ENCODE results near the gene SLC24A3.

DNA sequence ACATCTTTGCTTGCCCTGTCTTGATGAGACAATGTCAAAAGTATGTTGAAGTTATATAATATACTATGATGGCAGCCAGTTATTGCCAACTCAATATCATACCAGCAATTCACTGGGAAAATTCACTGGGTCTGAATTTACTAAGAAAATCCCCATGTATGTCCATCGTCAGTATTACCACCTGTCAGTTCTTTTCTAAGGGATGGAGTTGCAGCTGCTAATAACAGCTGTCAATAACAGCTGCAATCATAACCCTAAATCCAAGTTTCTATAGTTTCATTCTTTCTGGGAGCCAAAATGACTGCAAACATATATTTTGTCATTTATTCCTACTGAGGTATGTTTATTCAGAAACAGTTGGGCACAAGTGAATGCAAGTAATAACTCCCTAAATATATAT, 413.0 kb downstream of the SLC24A3 start:
- TF ChIP-seq, protein P1, sequence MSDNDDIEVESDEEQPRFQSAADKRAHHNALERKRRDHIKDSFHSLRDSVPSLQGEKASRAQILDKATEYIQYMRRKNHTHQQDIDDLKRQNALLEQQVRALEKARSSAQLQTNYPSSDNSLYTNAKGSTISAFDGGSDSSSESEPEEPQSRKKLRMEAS (IDR thresholded peaks at IDR 0.05; ENCODE audit: low read depth, low read length): no peak
- TF ChIP-seq, protein P2, sequence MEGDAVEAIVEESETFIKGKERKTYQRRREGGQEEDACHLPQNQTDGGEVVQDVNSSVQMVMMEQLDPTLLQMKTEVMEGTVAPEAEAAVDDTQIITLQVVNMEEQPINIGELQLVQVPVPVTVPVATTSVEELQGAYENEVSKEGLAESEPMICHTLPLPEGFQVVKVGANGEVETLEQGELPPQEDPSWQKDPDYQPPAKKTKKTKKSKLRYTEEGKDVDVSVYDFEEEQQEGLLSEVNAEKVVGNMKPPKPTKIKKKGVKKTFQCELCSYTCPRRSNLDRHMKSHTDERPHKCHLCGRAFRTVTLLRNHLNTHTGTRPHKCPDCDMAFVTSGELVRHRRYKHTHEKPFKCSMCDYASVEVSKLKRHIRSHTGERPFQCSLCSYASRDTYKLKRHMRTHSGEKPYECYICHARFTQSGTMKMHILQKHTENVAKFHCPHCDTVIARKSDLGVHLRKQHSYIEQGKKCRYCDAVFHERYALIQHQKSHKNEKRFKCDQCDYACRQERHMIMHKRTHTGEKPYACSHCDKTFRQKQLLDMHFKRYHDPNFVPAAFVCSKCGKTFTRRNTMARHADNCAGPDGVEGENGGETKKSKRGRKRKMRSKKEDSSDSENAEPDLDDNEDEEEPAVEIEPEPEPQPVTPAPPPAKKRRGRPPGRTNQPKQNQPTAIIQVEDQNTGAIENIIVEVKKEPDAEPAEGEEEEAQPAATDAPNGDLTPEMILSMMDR (IDR thresholded peaks at IDR 0.05; ENCODE audit: low read depth, low read length): no peak
- TF ChIP-seq POLR2A (IDR thresholded peaks at IDR 0.05; ENCODE audit: extremely low read depth, insufficient read length) (no peak), MYC (IDR thresholded peaks at IDR 0.05; ENCODE audit: low read depth, low read length) (no peak)

All from NB4 (cell line).